ENCODE results near the gene PPAN. TPM values are rescaled to one million over a fixed set of nuclear protein-coding genes. Genes with fewer than 3 reads are reported as not detected.
A peak's percentile ranks its signal among the peaks of the same experiment; 100 is the strongest.

PPAN gene
- total RNA-seq, 4 donors from 2014 or later: 11.7 to 147 (median 24.7) TPM

GRCh38 chr19:10112037-10112761 lies 6.0 kb downstream of the PPAN start:
- Histone ChIP-seq H3K4me3 (peak overlapping the region in 3 of 4 donors; percentile 1 to 24 (median 19)), H3K36me3 (peaks cover 0 to 74% (median 0%) of the 10 kb centered on the region in 3 donors)

DNA sequence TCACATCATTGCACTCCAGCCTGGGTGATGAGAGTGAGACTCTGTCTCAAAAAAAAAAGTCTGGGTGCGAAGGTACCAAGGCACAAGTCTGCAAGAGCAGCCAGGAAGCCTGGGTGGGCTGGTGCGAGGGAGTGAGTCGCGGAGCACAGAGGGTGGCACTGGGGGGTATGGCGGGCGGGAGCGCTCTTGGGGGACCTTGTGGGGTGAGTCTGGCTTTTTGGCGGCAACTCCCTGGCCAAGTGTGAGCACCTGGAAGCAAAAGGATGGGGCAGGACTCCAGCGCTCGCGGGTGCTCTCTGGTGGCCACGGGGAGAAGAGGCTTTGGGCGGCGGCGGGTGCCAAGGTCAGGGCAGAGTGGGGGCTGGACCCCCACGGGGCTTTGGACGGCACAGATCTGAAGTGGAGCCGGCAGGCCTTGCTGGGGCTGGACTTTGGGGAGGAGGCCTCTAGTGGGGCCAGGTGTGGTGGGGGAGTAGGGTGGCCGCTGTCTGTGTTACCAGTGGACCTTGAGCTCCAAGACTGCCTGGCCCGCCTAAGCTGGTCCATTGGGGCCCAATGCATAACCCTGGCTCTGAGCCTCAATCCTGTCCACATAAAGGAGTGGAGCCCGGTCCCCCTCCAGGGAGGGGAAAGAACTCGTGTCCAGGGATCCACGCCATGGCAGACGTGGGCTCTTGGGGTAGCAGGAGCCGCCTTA lies 6.9 kb downstream of the PPAN start:
- Histone ChIP-seq H3K4me3 (peak overlapping the region in 2 of 4 donors; percentile 4 to 24), H3K27ac (peak overlapping the region; percentile 29 to 80 (median 56)), H3K4me1 (peaks cover 0 to 33% (median 11%) of the 10 kb centered on the region in 4 donors), H3K27me3 (no peaks in the 10 kb centered on the region), H3K9me3 (no peaks in the 10 kb centered on the region), H3K36me3 (peaks cover 0 to 74% (median 0%) of the 10 kb centered on the region in 3 donors)
- TF ChIP-seq POLR2A (IDR thresholded peaks at IDR 0.05): no peak
- TF ChIP-seq, protein P1, sequence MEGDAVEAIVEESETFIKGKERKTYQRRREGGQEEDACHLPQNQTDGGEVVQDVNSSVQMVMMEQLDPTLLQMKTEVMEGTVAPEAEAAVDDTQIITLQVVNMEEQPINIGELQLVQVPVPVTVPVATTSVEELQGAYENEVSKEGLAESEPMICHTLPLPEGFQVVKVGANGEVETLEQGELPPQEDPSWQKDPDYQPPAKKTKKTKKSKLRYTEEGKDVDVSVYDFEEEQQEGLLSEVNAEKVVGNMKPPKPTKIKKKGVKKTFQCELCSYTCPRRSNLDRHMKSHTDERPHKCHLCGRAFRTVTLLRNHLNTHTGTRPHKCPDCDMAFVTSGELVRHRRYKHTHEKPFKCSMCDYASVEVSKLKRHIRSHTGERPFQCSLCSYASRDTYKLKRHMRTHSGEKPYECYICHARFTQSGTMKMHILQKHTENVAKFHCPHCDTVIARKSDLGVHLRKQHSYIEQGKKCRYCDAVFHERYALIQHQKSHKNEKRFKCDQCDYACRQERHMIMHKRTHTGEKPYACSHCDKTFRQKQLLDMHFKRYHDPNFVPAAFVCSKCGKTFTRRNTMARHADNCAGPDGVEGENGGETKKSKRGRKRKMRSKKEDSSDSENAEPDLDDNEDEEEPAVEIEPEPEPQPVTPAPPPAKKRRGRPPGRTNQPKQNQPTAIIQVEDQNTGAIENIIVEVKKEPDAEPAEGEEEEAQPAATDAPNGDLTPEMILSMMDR (IDR thresholded peaks at IDR 0.05): peak; percentile 61 to 77 (median 74)
- DNase-seq: peak; percentile 75 to 81 (median 76)

More at GRCh38 chr19:10112037-10112761, 6.0 kb downstream of the PPAN start:
- H3K9me3 ChIP-seq: no peaks in the 10 kb centered on the region
- H3K27ac ChIP-seq: peak overlapping the region; percentile 22 to 80 (median 40)
- no peaks in the 10 kb centered on the region for H3K27me3 ChIP-seq
- H3K4me1 ChIP-seq: peaks cover 0 to 40% (median 15%) of the 10 kb centered on the region in 4 donors
- peak in 1 of 3 donors; percentile 35 for DNase-seq
- TF ChIP-seq POLR2A (IDR thresholded peaks at IDR 0.05): no peak
- TF ChIP-seq, protein P1 (IDR thresholded peaks at IDR 0.05): no peak

DNA sequence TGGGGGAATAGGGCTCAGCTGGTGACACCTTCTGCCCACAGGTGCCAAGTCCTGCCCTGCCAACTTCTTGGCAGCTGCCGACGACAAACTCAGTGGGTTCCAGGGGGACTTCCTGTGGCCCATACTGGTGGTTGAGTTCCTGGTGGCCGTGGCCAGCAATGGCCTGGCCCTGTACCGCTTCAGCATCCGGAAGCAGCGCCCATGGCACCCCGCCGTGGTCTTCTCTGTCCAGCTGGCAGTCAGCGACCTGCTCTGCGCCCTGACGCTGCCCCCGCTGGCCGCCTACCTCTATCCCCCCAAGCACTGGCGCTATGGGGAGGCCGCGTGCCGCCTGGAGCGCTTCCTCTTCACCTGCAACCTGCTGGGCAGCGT lies 7.4 kb downstream of the PPAN start:
- Histone ChIP-seq H3K9me3 (no peaks in the 10 kb centered on the region), H3K27me3 (no peaks in the 10 kb centered on the region), H3K4me1 (peaks cover 0 to 30% (median 13%) of the 10 kb centered on the region in 4 donors), H3K4me3 (peak overlapping the region in 1 of 4 donors; percentile 4), H3K36me3 (peaks cover 0 to 68% (median 0%) of the 10 kb centered on the region in 3 donors), H3K27ac (peak overlapping the region in 3 of 4 donors; percentile 52 to 80 (median 59))
- DNase-seq: no peak
- no peak for TF ChIP-seq POLR2A (IDR thresholded peaks at IDR 0.05)

DNA sequence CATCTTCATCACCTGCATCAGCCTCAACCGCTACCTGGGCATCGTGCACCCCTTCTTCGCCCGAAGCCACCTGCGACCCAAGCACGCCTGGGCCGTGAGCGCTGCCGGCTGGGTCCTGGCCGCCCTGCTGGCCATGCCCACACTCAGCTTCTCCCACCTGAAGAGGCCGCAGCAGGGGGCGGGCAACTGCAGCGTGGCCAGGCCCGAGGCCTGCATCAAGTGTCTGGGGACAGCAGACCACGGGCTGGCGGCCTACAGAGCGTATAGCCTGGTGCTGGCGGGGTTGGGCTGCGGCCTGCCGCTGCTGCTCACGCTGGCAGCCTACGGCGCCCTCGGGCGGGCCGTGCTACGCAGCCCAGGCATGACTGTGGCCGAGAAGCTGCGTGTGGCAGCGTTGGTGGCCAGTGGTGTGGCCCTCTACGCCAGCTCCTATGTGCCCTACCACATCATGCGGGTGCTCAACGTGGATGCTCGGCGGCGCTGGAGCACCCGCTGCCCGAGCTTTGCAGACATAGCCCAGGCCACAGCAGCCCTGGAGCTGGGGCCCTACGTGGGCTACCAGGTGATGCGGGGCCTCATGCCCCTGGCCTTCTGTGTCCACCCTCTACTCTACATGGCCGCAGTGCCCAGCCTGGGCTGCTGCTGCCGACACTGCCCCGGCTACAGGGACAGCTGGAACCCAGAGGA lies 7.9 kb downstream of the PPAN start:
- H3K4me3 ChIP-seq: no peak overlapping the region
- no peaks in the 10 kb centered on the region for H3K27me3 ChIP-seq
- H3K27ac ChIP-seq: no peak overlapping the region
- no peaks in the 10 kb centered on the region for H3K9me3 ChIP-seq
- peaks cover 0 to 36% (median 18%) of the 10 kb centered on the region in 4 donors for H3K4me1 ChIP-seq
- DNase-seq: no peak
- H3K36me3 ChIP-seq: peaks cover 0 to 63% (median 0%) of the 10 kb centered on the region in 3 donors
- TF ChIP-seq POLR2A (IDR thresholded peaks at IDR 0.05): no peak
- TF ChIP-seq, protein P1 (IDR thresholded peaks at IDR 0.05): no peak

DNA sequence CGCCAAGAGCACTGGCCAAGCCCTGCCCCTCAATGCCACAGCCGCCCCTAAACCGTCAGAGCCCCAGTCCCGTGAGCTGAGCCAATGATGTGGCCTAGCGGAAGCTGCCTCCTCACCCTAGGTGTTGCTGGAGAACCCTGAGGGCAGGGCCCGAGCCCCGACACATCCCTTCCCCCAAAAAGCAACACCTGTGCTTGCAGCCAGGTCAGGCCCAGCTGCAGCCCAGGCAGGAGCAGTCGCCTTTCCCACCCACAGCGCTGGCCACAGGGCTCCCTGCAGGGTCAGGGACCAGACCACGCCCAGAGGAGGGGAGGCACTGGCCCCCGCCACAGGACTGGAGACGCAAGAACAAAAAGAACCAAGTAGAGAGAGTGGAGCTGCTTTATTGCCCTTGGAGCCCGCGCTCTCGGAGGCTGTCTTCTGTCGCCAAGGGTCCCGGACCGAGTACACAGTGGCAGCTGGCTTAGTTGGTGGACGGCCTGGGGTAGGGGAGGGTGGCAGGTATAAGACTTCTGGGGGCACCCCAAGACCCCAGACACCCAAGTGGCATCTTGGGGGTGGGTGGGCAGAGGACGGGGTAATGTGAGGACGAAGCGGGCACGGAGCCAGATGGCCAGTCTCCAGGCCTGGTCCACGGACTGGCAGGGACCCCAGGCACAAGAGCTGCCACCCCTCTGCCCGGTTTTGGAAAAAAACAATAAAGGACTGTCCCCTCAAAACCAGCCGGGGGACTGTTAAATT lies 8.7 kb downstream of the PPAN start:
- no peaks in the 10 kb centered on the region for H3K27me3 ChIP-seq
- H3K27ac ChIP-seq: no peak overlapping the region
- no peak for TF ChIP-seq POLR2A (IDR thresholded peaks at IDR 0.05)
- TF ChIP-seq, protein P1 (IDR thresholded peaks at IDR 0.05): no peak
- H3K4me3 ChIP-seq: no peak overlapping the region
- H3K4me1 ChIP-seq: peaks cover 0 to 36% (median 19%) of the 10 kb centered on the region in 4 donors
- H3K9me3 ChIP-seq: no peaks in the 10 kb centered on the region
- DNase-seq: no peak
- peaks cover 0 to 56% (median 0%) of the 10 kb centered on the region in 3 donors for H3K36me3 ChIP-seq

Measured in Peyer's patch (tissue), 4 donors.